Fibroblast of peridontal ligament (primary cell): ENCODE results near the gene PLSCR5.

Source experiments
- DNase-seq: peaks from one replicate; pipeline ENCODE4 v3.0.0-alpha.2; 2010; ENCODE audit errors: extremely low read depth

Gene PLSCR5

DNA sequence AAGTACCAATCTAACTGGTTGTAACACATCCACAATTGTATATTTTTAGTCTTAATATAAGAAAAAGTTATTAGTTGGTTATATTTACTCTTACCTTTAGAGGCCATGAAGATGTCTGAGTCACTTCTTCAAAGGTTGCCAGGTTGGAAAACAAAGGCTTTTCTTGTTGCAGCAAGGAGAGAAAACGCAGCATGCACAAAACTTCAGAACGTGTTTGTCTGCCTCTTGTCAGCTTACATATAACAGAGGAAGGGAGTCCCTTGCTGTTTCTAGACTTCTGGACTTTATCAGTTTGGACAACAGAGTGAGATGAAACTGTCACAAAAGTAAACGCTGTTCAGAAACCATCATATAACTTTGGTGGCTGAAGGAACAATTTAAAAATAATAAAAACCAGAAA lies at the start of gene PLSCR5:
PLSCR5 (minus strand) TSS at position 241 of the 400 bp plus-strand sequence; CDS start at position 107, 134 bp downstream.
- DNase-seq = no peak

DNA sequence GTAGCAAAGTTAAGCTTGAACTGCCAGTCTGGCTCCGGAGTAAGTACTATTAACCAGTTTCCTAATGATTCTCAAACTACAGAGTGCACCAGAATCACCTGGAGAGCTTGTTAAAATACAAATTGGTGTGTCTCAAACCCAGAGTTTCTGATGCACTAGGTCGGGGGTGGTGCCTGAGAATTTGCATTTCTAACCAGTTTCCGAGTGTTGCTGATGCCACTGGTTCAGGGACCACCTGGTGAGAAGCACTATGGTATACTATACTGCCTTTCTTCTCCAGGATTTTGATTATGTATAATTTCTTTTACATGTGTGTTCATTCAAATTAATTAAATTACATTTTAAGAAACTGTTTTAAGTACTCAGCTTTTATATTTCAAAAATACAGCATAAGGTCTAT lies 48.8 kb upstream of the PLSCR5 start:
- no peak for DNase-seq

DNA sequence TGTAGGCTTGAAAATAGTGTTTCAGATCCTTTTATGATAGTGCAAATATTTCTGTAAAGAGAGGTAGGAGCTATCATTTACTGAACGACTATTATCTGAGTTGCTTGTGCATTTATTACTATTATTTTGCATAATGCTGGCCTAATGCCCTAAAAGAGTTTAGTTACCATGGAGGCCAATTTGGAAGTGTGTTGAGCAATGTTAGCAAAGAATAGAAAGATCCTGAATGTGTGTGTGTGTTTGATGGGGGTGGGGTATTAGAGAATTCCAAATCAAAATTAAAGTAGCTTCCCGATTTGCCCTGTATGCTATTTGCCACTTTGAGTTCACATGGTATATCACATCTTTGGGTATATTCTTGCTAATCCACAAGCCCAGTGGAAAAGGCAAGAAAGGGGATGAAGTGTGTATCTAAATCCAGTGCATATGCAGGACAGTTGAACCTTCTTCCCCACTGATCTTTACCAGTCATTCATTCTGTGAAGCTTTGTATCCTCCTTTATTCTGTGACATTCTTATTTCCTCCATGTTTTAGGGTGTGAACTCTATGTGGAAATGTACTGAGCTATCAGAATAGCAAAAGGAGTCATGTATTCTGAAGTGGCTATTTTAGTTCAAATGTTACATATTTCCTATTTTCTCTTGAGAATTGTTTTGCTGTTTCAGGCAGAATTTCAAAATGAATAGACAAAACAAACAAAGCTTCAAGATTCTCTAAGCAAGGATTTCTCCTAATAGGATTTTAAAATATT lies 45.7 kb upstream of the PLSCR5 start:
- peak; percentile 11 for DNase-seq

- no peak for DNase-seq
Measured at GRCh38 chr3:146646261-146646660, 41.1 kb upstream of the PLSCR5 start.

DNA sequence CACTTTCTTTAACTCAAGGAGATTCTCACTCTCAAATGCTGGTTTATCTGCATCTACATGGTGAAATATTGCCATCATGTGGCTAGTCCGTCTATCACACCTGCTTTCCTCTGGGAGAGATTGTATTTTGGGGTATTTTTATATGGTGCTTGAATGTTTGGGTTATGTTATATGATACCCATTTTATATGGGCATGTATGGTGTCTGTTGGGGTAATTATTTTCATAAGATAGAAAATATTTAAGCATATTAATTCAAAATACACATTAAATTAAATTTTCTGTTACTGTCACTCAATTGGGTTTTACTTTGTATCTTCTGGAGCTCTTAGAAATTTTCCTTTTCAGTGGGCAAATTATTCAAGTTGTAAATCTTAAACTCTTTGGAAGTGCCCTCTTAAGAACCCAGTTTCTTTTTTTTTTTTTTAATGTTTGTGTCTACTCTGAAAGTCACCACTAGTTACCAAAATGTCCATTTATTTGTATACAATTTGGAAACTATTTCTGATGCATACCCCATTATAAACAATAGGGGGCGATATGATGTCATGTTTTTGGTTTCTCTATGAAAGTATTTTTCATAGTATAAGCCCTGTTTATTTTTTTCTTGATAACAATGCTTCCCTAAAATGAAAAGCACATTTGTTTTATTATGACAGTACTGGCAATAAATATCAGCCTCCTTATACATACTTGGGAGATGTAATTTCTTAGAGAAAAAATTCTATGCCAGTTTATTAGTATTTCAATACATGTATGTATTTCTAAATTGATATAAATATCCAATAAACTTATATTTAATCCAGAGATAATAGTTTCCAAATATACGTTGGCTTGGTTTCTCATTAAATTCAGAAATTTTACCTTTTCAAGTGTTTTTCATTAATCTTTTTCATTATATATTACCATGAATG lies 36.1 kb upstream of the PLSCR5 start:
- DNase-seq = peak; percentile 69

DNA sequence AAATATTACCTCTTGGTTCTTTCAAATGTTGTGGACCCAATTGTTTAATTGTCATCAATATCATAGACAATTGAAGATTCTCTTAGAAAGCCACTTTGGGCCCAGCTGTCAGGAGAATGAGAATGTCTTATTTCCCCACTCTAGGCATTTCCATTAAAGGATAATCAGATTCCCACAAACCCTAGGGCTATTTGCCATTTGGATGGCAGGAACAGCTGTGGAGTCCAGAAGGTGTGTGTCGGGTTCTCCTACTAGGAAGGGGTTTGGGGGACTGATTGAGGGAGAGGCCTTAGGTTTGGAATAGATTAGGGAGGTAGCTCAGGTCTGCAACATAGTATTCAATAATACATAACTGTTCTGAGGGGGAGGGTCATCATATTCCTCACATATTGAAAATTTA lies 35.2 kb upstream of the PLSCR5 start:
- no peak for DNase-seq

DNA sequence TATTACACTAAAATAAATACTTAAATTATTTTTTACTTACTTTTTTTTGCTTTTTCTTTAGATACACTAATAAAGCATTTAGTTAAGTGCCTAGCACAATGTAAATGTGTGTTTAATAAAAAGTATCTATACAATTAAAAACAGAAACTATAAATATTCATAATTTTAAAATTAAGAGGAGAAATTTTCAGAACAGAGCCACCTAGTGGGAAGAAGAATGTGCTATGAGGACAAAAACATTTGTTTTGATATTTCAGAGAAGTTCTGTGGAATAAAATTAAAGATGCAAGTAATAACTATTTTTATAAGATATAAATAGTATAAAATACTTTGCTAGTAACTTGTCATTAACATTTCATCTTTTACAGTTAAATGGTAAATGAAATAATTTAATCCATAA lies 33.6 kb upstream of the PLSCR5 start:
- DNase-seq = peak; percentile 21

DNA sequence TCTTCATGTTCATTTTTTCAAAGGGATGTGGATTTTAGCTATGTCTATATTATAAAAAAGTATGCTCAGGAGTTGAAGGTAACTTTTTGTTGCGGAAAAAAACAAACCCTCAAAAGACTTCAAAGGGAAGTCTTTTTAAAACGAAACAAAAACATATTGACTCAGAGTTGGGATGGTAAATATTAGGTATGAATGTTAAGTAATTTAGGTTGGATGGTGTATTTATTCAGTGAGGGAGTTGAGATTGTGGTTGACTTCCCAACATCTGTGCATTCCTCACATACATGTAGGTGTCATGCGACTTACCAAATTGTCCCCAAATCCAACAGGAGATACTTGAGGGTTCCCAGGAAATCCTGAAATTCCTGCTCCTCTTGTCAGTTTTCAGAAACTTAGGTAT lies 32.7 kb upstream of the PLSCR5 start:
- DNase-seq = no peak

GRCh38 chr3:146636881-146637280 lies 31.7 kb upstream of the PLSCR5 start:
- no peak for DNase-seq

DNA sequence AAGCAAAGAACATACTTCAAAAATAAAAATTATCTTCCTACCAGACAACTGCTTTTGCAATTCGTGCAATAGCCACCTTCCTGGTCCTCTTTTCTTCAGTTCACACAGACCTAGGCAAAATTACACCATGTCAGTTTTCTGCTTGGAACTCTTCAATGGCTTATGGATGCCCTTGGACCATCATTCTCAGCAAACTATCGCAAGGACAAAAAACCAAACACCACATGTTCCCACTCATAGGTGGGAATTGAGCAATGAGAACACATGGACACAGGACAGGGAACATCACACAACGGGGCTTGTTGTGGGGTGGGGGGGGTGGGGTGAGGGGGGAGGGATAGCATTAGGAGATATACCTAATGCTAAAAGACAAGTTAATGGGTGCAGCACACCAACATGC lies 29.2 kb upstream of the PLSCR5 start:
- no peak for DNase-seq

DNA sequence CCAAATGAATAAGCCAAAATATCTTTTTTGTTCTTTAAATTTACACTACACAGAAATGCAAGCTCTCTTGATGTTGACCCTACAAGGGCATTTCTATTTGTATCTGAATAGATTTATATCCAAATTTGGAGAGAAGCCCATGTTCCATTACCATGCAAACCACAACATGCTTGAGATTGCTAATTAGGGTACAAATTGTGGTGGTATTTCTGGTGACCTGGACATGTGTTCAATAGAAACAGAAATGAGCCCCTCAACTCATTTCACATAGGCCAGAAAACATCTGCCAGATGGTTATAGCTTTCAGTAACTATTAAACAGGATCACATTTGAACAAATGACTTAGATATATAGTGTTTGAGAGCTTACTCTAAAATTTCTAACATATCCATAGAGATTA lies 23.5 kb upstream of the PLSCR5 start:
- DNase-seq = no peak

- no peak for DNase-seq
Measured at GRCh38 chr3:146626403-146627122, 21.4 kb upstream of the PLSCR5 start.

DNA sequence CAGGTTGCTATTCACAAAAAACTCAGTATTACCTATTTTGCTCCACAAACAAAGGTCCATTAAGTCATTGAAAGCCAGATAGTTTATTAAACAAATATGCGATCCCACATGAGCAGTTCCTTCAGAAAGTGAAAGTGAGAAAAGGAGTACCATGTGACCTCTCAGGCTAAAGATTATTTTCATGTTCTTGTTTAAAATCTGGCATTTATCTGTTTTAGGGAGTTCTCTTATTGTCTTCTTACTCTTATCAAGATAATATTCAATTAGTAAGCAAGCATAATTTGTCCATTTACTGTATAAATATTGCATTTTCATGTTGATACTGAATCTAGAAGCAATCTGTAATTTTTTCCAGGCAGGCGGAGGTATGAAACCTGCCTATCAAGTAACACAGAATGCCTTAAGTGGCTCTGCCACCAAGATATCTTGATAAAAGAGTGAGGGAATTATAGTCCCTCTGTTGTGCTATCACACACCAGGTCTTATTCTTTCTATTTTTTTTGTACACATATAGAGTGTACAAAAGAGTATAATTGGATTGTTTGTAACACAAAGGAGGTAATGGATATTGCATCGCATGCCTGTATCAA lies 20.1 kb upstream of the PLSCR5 start:
- DNase-seq = peak; percentile 54

DNA sequence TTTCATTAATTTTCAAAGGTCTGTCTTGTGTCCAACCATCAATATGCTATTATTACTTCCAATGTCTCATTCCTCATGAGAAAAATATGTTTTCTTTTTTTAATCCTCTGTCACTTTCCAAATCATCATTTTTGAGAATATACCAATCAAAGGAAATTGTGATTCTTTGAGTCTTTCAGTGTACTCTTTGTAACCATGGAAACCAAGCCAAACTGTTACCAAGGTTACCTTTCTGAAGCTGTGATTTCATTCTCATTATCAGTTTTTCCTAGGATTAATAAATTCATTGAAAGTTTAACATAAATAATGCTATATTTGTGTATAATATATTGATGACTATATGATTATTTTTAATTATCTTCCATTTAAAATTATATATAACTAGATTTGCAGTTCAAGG lies 16.6 kb upstream of the PLSCR5 start:
- no peak for DNase-seq

GRCh38 chr3:146612015-146612414 lies 6.9 kb upstream of the PLSCR5 start:
- no peak for DNase-seq

GRCh38 chr3:146611096-146611495 lies 6.0 kb upstream of the PLSCR5 start:
- no peak for DNase-seq

DNA sequence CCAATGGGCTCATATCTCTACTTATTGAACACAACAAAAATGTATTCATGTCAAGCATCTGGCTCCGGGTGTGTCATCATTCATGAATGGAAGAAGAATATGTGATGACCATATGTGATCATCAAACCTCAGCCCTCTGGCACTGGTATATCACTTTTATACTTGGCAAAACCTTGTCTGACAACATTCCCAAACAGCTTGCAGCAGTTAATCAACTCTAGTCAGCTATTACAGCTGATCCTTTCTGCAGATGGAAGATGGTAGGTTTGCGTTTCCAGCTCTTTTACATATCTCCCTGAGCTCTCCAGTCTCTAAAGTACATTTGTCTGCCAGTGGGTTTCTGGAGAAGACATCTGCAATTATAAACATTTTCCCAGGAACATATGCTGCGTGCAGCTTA lies 6.6 kb downstream of the PLSCR5 start:
- DNase-seq = peak; percentile 53

DNA sequence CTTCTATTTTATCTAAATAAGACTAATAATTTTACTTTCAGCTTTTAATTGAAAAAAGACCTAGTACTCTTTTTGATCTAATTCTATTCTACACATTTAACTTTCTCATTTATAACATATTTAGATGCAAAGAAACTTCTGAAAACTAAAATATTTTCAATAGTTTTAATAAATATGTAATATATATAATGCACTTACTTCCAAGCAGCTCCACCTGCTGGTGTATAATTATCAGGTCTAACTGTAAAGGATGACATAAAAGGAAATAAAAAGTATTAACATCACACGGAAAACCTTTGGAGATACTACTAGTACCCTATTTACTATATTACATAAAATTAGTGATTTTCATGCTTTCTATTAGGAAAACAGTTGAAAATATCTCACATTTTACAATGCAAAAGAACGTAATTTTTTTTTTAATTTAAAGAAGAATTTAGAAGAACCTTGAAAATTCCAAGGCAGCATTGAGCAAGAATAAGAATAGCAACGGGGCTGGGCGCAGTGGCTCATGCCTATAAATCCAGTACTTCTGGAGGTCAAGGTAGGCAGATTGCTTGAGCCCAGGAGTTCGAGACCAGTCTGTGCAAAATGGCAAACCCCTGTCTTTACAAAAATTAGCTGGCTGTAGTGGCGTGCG lies 10.2 kb downstream of the PLSCR5 start:
- DNase-seq = peak; percentile 35

GRCh38 chr3:146593776-146594175 lies 11.4 kb downstream of the PLSCR5 start:
- DNase-seq = no peak

DNA sequence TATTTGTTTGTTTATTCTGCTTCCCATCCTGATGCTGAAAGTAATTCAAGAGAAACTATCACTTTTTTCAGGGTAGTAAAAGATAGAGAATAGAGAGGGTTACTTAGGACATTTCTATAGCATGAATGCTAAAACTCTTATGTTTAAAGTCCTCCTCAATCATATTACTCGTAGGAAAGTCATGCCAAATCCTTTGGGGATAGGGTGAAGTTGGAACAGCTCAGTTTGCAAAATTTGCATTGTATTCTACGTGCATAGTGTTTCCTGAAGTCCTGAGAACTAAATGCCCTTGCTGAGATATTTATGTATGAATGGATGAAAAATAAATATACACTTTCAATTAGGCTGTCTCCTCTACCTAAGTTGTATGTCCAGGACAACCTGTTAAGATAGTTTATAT lies 14.6 kb downstream of the PLSCR5 start:
- peak; percentile 23 for DNase-seq

- DNase-seq = peak; percentile 78
Measured at GRCh38 chr3:146589899-146590508, 15.1 kb downstream of the PLSCR5 start.
